Endothelial cell of umbilical vein (primary cell): ENCODE results near the gene HES7. TPM values are rescaled to one million over a fixed set of nuclear protein-coding genes. Genes with fewer than 3 reads are reported as not detected.

Experiments used
- BruUV-seq: library from RNA; stranded (reverse); fragments of 400-500 nt; replicated peaks from 2 replicates; lab custom pipeline; 2021; lab: Mats Ljungman, UMichigan
- CTCF ChIA-PET: fragments of 300-600, 350-600 bp; sonication (Branson Sonifier 250); formaldehyde crosslinking; loops from one replicate; lab custom pipeline; 2021; ENCODE audit warnings: antibody characterized with exemption, inconsistent platforms; lab: Charles Lee
- POLR2A ChIA-PET: fragments of 300-600, 350-600 bp; sonication (Branson Sonifier 250); formaldehyde crosslinking; loops from one replicate; lab custom pipeline; 2021; ENCODE audit warnings: antibody characterized with exemption, inconsistent platforms; lab: Charles Lee
- DNase-seq: peaks from one replicate; pipeline ENCODE4 v3.0.0-alpha.2; 2011; ENCODE audit warnings: low read depth, low spot score
- FAIRE-seq: peaks from 2 replicates; lab custom pipeline; 2011; peaks lifted over from hg19 to GRCh38; lab: Jason Lieb, UNC
- H2AFZ ChIP-seq: 2 replicates; pipeline ENCODE4 v1.6.0; 2012; ENCODE audit warnings: low read depth, low read length, control low read depth, inconsistent platforms
- H3K27ac ChIP-seq: 2 replicates; pipeline ENCODE4 v1.5.1; 2011; ENCODE audit warnings: low read depth, mild to moderate bottlenecking, control low read depth, low read length, moderate library complexity; ENCODE audit not compliant: insufficient read depth
- H3K27me3 ChIP-seq, 2 experiments: 2 replicates each; pipeline versions ENCODE4 v1.6.0 to v1.6.1; 2011; ENCODE audit warnings: low read length in 2 of 2, mixed read lengths in 1 of 2; ENCODE audit not compliant: control insufficient read depth in 2 of 2, insufficient read depth in 2 of 2
- H3K36me3 ChIP-seq, 2 experiments: 2 replicates in 1 of 2; 3 replicates in 1 of 2; pipeline ENCODE4 v1.5.1; 2011; ENCODE audit warnings: low read length in 2 of 2, mild to moderate bottlenecking in 1 of 2, moderate library complexity in 1 of 2; ENCODE audit not compliant: control insufficient read depth in 2 of 2, insufficient read depth in 2 of 2; ENCODE audit errors: extremely low read depth in 1 of 2
- H3K4me1 ChIP-seq: 3 replicates; pipeline ENCODE4 v1.5.1; 2011; ENCODE audit warnings: mild to moderate bottlenecking, low read length; ENCODE audit not compliant: control insufficient read depth, insufficient read depth; ENCODE audit errors: extremely low read depth
- H3K4me2 ChIP-seq: 2 replicates; pipeline ENCODE4 v1.6.1; 2011; ENCODE audit warnings: low read length, control low read depth, mixed read lengths; ENCODE audit not compliant: insufficient read depth
- H3K4me3 ChIP-seq, 3 experiments: fragments of 200-600 bp in 1 of 3; sonication (generic), shearing (Covaris generic) in 1 of 3; replicated peaks in 1 of 3; 2 replicates each; pipeline ENCODE4 v1.5.1; 2011 to 2016; ENCODE audit warnings: control low read depth in 3 of 3, low read length in 3 of 3, mild to moderate bottlenecking in 2 of 3, inconsistent platforms in 1 of 3, low read depth in 1 of 3, moderate library complexity in 1 of 3; ENCODE audit not compliant: insufficient read depth in 1 of 3
- H3K79me2 ChIP-seq: 2 replicates; pipeline ENCODE4 v1.6.0; 2012; ENCODE audit warnings: low read length, inconsistent platforms; ENCODE audit not compliant: control insufficient read depth, insufficient read depth
- H3K9ac ChIP-seq: replicated peaks from 2 replicates; pipeline ENCODE3; 2011; ENCODE audit warnings: low read length, control low read depth; ENCODE audit not compliant: insufficient read depth; ENCODE audit errors: extremely low read depth
- H3K9me1 ChIP-seq: replicated peaks from 3 replicates; pipeline ENCODE4 v1.6.0; 2011; ENCODE audit warnings: mild to moderate bottlenecking, low read length; ENCODE audit not compliant: control insufficient read depth, insufficient read depth; ENCODE audit errors: extremely low read depth
- H3K9me3 ChIP-seq: replicated peaks from 2 replicates; pipeline ENCODE4 v1.5.1; 2012; ENCODE audit warnings: low read length, inconsistent platforms; ENCODE audit not compliant: control insufficient read depth, insufficient read depth
- H4K20me1 ChIP-seq: replicated peaks from 2 replicates; pipeline ENCODE3; 2011; ENCODE audit warnings: mild to moderate bottlenecking, low read length; ENCODE audit not compliant: control insufficient read depth, insufficient read depth; ENCODE audit errors: extremely low read depth
- CTCF ChIP-seq, 2 donors: IDR thresholded peaks; 1 replicate in 1 of 2; 2 replicates in 1 of 2; pipeline ENCODE4 v1.5.1; 2011; ENCODE audit warnings: low read length in 2 of 2, mild to moderate bottlenecking in 2 of 2, moderate library complexity in 2 of 2, control low read depth in 1 of 2, inconsistent platforms in 1 of 2, low read depth in 1 of 2; ENCODE audit not compliant: insufficient read depth in 1 of 2; ENCODE audit errors: extremely low read depth in 1 of 2
- EZH2 ChIP-seq: IDR thresholded peaks from 2 replicates; pipeline ENCODE4 v1.6.1; 2012; ENCODE audit warnings: borderline replicate concordance, low read depth, mild to moderate bottlenecking, moderate library complexity, low read length, inconsistent platforms; ENCODE audit not compliant: severe bottlenecking
- MAX ChIP-seq: IDR thresholded peaks from 2 replicates; pipeline ENCODE4 v1.6.1; 2011; ENCODE audit not compliant: insufficient read depth, insufficient read length
- MYC ChIP-seq: IDR thresholded peaks from one replicate; pipeline ENCODE4 v1.6.1; 2011; ENCODE audit warnings: mild to moderate bottlenecking, low read depth, low read length
- dilution Hi-C: fragments of 300-500 bp; cut with MboI; formaldehyde crosslinking; loops from one replicate; pipeline ENCODE4 v1.15.0; 2019; ENCODE audit warnings: low sequenced_read_pairs; ENCODE audit not compliant: extremely low pct_ligation_motif_present
- intact Hi-C: fragments of 100-400 bp; cut with micrococcal nuclease; formaldehyde crosslinking; loops from one replicate; pipeline ENCODE4 v1.10.0; 2022
- polyA plus RNA-seq, 4 experiments: library from polyadenylated mRNA; depleted of rRNA in 3 of 4; stranded (reverse) in 3 of 4; unstranded in 1 of 4; fragments of >200 nt; gene quantifications; 2 replicates each; pipeline versions ENCODE4 v1.2.1 to v1.2.3, GENCODE V29; 2011 to 2012; ENCODE audit warnings: missing spikeins in 1 of 4
- total RNA-seq: library from RNA; stranded (reverse); gene quantifications from 2 replicates; pipeline ENCODE4 v1.2.3, GENCODE V29; 2021

The HES7 gene
- total and polyA plus RNA-seq, 2 donors (not counting 3 experiments of a cell fraction or from before 2014, with no cell fraction given) = 0.19 to 0.51 TPM

GRCh38 chr17:8110456-8110804, 13.5 kb downstream of the HES7 start:
- no peak overlapping the region for H3K27ac ChIP-seq
- no peaks in the 10 kb centered on the region for H3K79me2 ChIP-seq
- intact Hi-C loops = loop anchor here (1.0 kb wide), 1 partner anchor 50 kb away; no protein-coding TSS in a partner anchor
- H2AFZ ChIP-seq = no peak overlapping the region
- CTCF ChIA-PET = interaction anchor here (0.9 to 13.7 kb wide), 10 partner anchors 9 to 51 kb away, joined by 3 to 191 read pairs (median 14); partner anchors contain the start of gene ALOX12B
- DNase-seq (no peak), FAIRE-seq (no peak)
- H3K9me1 ChIP-seq = no peaks in the 10 kb centered on the region
- H3K36me3 ChIP-seq = no peaks in the 10 kb centered on the region
- peaks cover 18 to 27% of the 10 kb centered on the region in 2 experiments for H3K27me3 ChIP-seq
- dilution Hi-C loops = no loop called here
- H3K4me3 ChIP-seq = no peak overlapping the region
- H3K9me3 ChIP-seq = no peaks in the 10 kb centered on the region
- POLR2A ChIA-PET = no interaction called here
- no peaks in the 10 kb centered on the region for H3K4me1 ChIP-seq
- no TSS peak for BruUV-seq
- no peak overlapping the region for H3K4me2 ChIP-seq
- H3K9ac ChIP-seq = no peak overlapping the region
- no peak for TF ChIP-seq EZH2
- TF ChIP-seq CTCF (IDR thresholded peaks at IDR 0.05; ENCODE audit: extremely low read depth in 1 of 2, insufficient read depth in 1 of 2, low read depth in 1 of 2, low read length in 2 of 2) = no peak
- TF ChIP-seq MYC = no peak
- TF ChIP-seq MAX = no peak
- H4K20me1 ChIP-seq = no peaks in the 10 kb centered on the region
